ENCODE data around the gene HDAC11.

- TF ChIP-seq CTCF (IDR thresholded peaks at IDR 0.05; ENCODE audit: low read depth, low read length) = no peak
- TF ChIP-seq EZH2phosphoT487 (IDR thresholded peaks at IDR 0.05; ENCODE audit: low read depth) = no peak
These were observed 36.0 kb downstream of the HDAC11 start for GRCh38 chr3:13515786-13516759.

Data from OCI-LY3 (cell line).